Measurements from ENCODE around the gene MADD.

MADD gene

DNA sequence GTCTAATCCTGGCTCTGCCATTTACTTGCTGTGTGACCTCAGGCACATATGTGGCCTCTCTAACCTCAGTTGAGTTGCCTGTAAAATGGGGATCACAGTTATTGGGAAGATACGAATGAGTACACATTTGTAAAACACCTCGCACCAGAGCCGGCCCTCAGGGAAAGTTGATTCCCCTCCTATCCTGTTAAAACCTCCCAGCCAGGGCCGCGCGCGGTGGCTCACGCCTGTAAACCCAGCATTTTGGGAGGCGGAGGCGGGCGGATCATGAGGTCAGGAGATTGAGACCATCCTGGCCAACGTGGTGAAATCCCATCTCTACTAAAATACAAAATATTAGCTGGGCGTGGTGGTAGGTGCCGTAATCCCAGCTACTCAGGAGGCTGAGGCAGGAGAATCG lies 90.4 kb downstream of the MADD start:
- H3K9me3 ChIP-seq (ENCODE audit: insufficient read depth, low read depth, low read length) = peaks cover 22% of the 10 kb centered on the region
- WGBS (ENCODE audit: extremely low coverage, insufficient coverage, insufficient read length) = no CpG with 5 or more reads among the region's 15 CpGs
- no peak for DNase-seq
- H3K79me1 ChIP-seq (ENCODE audit: low read length) = no peaks in the 10 kb centered on the region
- H3K14ac ChIP-seq (ENCODE audit: low read length) = no peak overlapping the region
- H2BK5ac ChIP-seq (ENCODE audit: low read depth, low read length, poor library complexity) = no peak overlapping the region
- H4K8ac ChIP-seq (ENCODE audit: low read depth, low read length) = no peak overlapping the region
- H3K4ac ChIP-seq (ENCODE audit: low read depth, low read length) = no peak overlapping the region
- no peaks in the 10 kb centered on the region for H3K36me3 ChIP-seq (ENCODE audit: control insufficient read depth in 1 of 2, insufficient read depth in 2 of 2, low read length in 2 of 2)
- H3K18ac ChIP-seq (ENCODE audit: low read length) = no peak overlapping the region
- no peak overlapping the region for H3K23ac ChIP-seq (ENCODE audit: low read length)
- H2BK12ac ChIP-seq (ENCODE audit: low read length) = no peak overlapping the region
- H4K12ac ChIP-seq (ENCODE audit: low read depth, low read length) = no peak overlapping the region
- H3K79me2 ChIP-seq (ENCODE audit: control insufficient read depth, insufficient read depth, low read length, poor library complexity) = no peaks in the 10 kb centered on the region
- H3K27me3 ChIP-seq (ENCODE audit: insufficient read depth, low read length) = no peaks in the 10 kb centered on the region
- H3K9ac ChIP-seq (ENCODE audit: low read length) = no peak overlapping the region
- no peak overlapping the region for H2AFZ ChIP-seq (ENCODE audit: insufficient read depth, low read length, poor library complexity)
- no peak overlapping the region for H4K91ac ChIP-seq (ENCODE audit: low read depth, low read length)
- no peak overlapping the region for H3K4me3 ChIP-seq (ENCODE audit: low read depth, low read length)
- H3K4me2 ChIP-seq (ENCODE audit: low read length) = no peak overlapping the region
- no peak overlapping the region for H2AK5ac ChIP-seq (ENCODE audit: low read length)
- peaks cover 0 to 4% of the 10 kb centered on the region in 2 experiments for H3K4me1 ChIP-seq (ENCODE audit: control insufficient read depth in 1 of 2, insufficient read depth in 2 of 2, low read length in 2 of 2)
- H2BK120ac ChIP-seq (ENCODE audit: insufficient read depth, low read length, poor library complexity) = no peak overlapping the region
- no peak overlapping the region for H3K27ac ChIP-seq (ENCODE audit: low read depth, low read length)

DNA sequence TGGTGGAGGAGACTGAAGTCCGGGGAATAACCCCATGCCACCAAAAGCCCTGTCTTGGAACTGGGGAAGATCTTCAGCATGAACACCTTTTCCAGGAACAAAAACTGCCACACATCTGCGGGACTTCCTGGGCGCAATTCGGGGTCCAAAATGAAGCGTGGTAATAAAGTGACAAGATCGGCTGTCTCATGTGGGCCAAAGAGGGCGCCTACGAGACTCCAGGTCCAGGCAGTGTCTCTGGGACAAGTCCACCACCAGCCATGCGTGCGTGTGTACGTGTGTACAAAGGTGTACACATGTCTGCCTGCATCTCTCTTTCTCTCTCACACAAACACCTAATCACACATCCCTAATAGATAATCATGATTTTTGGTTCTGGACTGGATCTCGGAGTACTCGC lies 91.5 kb downstream of the MADD start:
- no peaks in the 10 kb centered on the region for H3K4me1 ChIP-seq (ENCODE audit: control insufficient read depth in 1 of 2, insufficient read depth in 2 of 2, low read length in 2 of 2)
- no peak overlapping the region for H2BK120ac ChIP-seq (ENCODE audit: insufficient read depth, low read length, poor library complexity)
- no CpG with 5 or more reads among the region's 13 CpGs for WGBS (ENCODE audit: extremely low coverage, insufficient coverage, insufficient read length)
- no peaks in the 10 kb centered on the region for H3K79me2 ChIP-seq (ENCODE audit: control insufficient read depth, insufficient read depth, low read length, poor library complexity)
- peaks cover 14% of the 10 kb centered on the region for H3K9me3 ChIP-seq (ENCODE audit: insufficient read depth, low read depth, low read length)
- H3K9ac ChIP-seq (ENCODE audit: low read length) = no peak overlapping the region
- H3K79me1 ChIP-seq (ENCODE audit: low read length) = no peaks in the 10 kb centered on the region
- DNase-seq = no peak
- no peak overlapping the region for H3K14ac ChIP-seq (ENCODE audit: low read length)
- no peak overlapping the region for H4K8ac ChIP-seq (ENCODE audit: low read depth, low read length)
- no peaks in the 10 kb centered on the region for H3K36me3 ChIP-seq (ENCODE audit: control insufficient read depth in 1 of 2, insufficient read depth in 2 of 2, low read length in 2 of 2)
- no peak overlapping the region for H3K4ac ChIP-seq (ENCODE audit: low read depth, low read length)
- no peak overlapping the region for H3K4me3 ChIP-seq (ENCODE audit: low read depth, low read length)
- no peak overlapping the region for H2BK12ac ChIP-seq (ENCODE audit: low read length)
- no peak overlapping the region for H3K23ac ChIP-seq (ENCODE audit: low read length)
- no peak overlapping the region for H3K18ac ChIP-seq (ENCODE audit: low read length)
- no peak overlapping the region for H3K4me2 ChIP-seq (ENCODE audit: low read length)
- H3K27ac ChIP-seq (ENCODE audit: low read depth, low read length) = no peak overlapping the region
- H2AFZ ChIP-seq (ENCODE audit: insufficient read depth, low read length, poor library complexity) = no peak overlapping the region
- no peak overlapping the region for H4K12ac ChIP-seq (ENCODE audit: low read depth, low read length)
- H2BK5ac ChIP-seq (ENCODE audit: low read depth, low read length, poor library complexity) = no peak overlapping the region
- no peak overlapping the region for H2AK5ac ChIP-seq (ENCODE audit: low read length)
- no peak overlapping the region for H4K91ac ChIP-seq (ENCODE audit: low read depth, low read length)
- no peaks in the 10 kb centered on the region for H3K27me3 ChIP-seq (ENCODE audit: insufficient read depth, low read length)

DNA sequence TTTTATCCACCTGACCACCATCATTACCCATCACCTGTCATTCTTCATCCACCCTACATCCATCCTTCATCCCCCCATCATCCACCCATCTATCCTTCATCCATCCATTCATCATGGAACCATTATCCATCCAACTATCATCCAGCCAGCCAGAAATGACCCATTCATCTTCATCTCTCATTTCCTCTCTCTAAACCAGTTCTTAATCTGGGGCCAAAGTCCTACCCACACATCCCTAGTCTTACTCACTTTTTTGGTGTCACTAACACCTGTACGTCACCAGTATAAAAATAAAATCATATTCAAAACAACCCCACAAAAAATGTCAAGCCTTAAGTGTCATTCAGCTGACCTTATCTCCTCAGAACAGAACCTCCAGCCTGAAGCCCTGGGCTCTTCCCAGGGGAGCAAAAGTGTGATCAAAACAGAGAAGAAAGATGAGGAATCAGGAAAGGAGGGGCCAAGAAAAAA lies 96.1 kb downstream of the MADD start:
- Histone ChIP-seq H2BK120ac (ENCODE audit: insufficient read depth, low read length, poor library complexity) (no peak overlapping the region), H3K79me2 (ENCODE audit: control insufficient read depth, insufficient read depth, low read length, poor library complexity) (no peaks in the 10 kb centered on the region), H3K27me3 (ENCODE audit: insufficient read depth, low read length) (no peaks in the 10 kb centered on the region), H3K4me3 (ENCODE audit: low read depth, low read length) (no peak overlapping the region), H4K12ac (ENCODE audit: low read depth, low read length) (no peak overlapping the region), H2AFZ (ENCODE audit: insufficient read depth, low read length, poor library complexity) (no peak overlapping the region), H3K79me1 (ENCODE audit: low read length) (no peaks in the 10 kb centered on the region), H3K36me3 (ENCODE audit: control insufficient read depth in 1 of 2, insufficient read depth in 2 of 2, low read length in 2 of 2) (no peaks in the 10 kb centered on the region), H3K27ac (ENCODE audit: low read depth, low read length) (no peak overlapping the region), H3K4me2 (ENCODE audit: low read length) (no peak overlapping the region), H3K9ac (ENCODE audit: low read length) (no peak overlapping the region), H3K4ac (ENCODE audit: low read depth, low read length) (no peak overlapping the region), H3K9me3 (ENCODE audit: insufficient read depth, low read depth, low read length) (no peaks in the 10 kb centered on the region), H3K14ac (ENCODE audit: low read length) (no peak overlapping the region), H4K91ac (ENCODE audit: low read depth, low read length) (no peak overlapping the region), H2BK5ac (ENCODE audit: low read depth, low read length, poor library complexity) (no peak overlapping the region), H3K23ac (ENCODE audit: low read length) (no peak overlapping the region), H3K18ac (ENCODE audit: low read length) (no peak overlapping the region), H2BK12ac (ENCODE audit: low read length) (no peak overlapping the region), H2AK5ac (ENCODE audit: low read length) (no peak overlapping the region), H3K4me1 (ENCODE audit: control insufficient read depth in 1 of 2, insufficient read depth in 2 of 2, low read length in 2 of 2) (no peaks in the 10 kb centered on the region), H4K8ac (ENCODE audit: low read depth, low read length) (no peak overlapping the region)
- no CpG with 5 or more reads among the region's 1 CpG for WGBS (ENCODE audit: extremely low coverage, insufficient coverage, insufficient read length)
- DNase-seq = no peak

DNA sequence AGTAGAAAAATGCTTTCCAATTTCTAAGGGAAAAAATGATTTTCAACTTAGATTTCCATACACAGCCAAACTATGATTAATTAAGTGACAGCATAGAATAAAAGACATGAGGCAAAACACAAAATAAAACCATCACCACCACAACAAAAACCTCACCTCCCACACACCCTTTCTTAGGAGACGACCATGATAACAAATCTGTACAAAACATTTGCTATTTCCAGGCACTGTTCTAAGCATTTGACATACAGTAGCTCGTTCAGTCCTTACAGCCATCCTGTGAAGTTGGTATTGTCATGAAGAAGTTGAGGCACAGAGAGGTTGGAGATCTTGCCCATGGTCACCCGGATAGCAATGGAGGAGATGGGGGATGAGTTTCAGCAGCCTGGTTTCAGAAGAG lies 99.7 kb downstream of the MADD start:
- Histone ChIP-seq H2BK5ac (ENCODE audit: low read depth, low read length, poor library complexity) (no peak overlapping the region), H3K18ac (ENCODE audit: low read length) (no peak overlapping the region), H3K79me2 (ENCODE audit: control insufficient read depth, insufficient read depth, low read length, poor library complexity) (no peaks in the 10 kb centered on the region), H2AK5ac (ENCODE audit: low read length) (no peak overlapping the region), H3K4ac (ENCODE audit: low read depth, low read length) (no peak overlapping the region), H3K4me2 (ENCODE audit: low read length) (no peak overlapping the region), H3K9me3 (ENCODE audit: insufficient read depth, low read depth, low read length) (no peaks in the 10 kb centered on the region), H3K27me3 (ENCODE audit: insufficient read depth, low read length) (no peaks in the 10 kb centered on the region), H3K23ac (ENCODE audit: low read length) (no peak overlapping the region), H3K14ac (ENCODE audit: low read length) (no peak overlapping the region), H2BK120ac (ENCODE audit: insufficient read depth, low read length, poor library complexity) (no peak overlapping the region), H3K4me3 (ENCODE audit: low read depth, low read length) (no peak overlapping the region), H4K12ac (ENCODE audit: low read depth, low read length) (no peak overlapping the region), H2BK12ac (ENCODE audit: low read length) (no peak overlapping the region), H4K8ac (ENCODE audit: low read depth, low read length) (no peak overlapping the region), H3K4me1 (ENCODE audit: control insufficient read depth in 1 of 2, insufficient read depth in 2 of 2, low read length in 2 of 2) (peaks cover 5% of the 10 kb centered on the region in 2 experiments), H3K36me3 (ENCODE audit: control insufficient read depth in 1 of 2, insufficient read depth in 2 of 2, low read length in 2 of 2) (no peaks in the 10 kb centered on the region), H3K79me1 (ENCODE audit: low read length) (no peaks in the 10 kb centered on the region), H2AFZ (ENCODE audit: insufficient read depth, low read length, poor library complexity) (no peak overlapping the region), H4K91ac (ENCODE audit: low read depth, low read length) (no peak overlapping the region), H3K27ac (ENCODE audit: low read depth, low read length) (no peak overlapping the region), H3K9ac (ENCODE audit: low read length) (no peak overlapping the region)
- no peak for DNase-seq
- no CpG with 5 or more reads among the region's 3 CpGs for WGBS (ENCODE audit: extremely low coverage, insufficient coverage, insufficient read length)

Data from trophoblast cell (in vitro differentiated cells and primary cell).